Fibroblast of lung (primary cell): ENCODE data around the gene CDYL2.

ENCODE experiments used
- CTCF ChIP-seq, 2 donors: IDR thresholded peaks in 1 of 2; conservative IDR thresholded peaks in 1 of 2; 1 replicate in 1 of 2; 2 replicates in 1 of 2; pipeline ENCODE4 v1.5.1; 2011 to 2012; ENCODE audit warnings: low read length in 2 of 2, control low read depth in 1 of 2, inconsistent platforms in 1 of 2, low read depth in 1 of 2, mild to moderate bottlenecking in 1 of 2
- EZH2 ChIP-seq: IDR thresholded peaks from 2 replicates; pipeline ENCODE4 v1.5.1; 2012; ENCODE audit warnings: low read length, control low read depth, mild to moderate bottlenecking; ENCODE audit errors: missing control alignments

GRCh38 chr16:80683646-80684045, 120.8 kb downstream of the CDYL2 start:
- TF ChIP-seq CTCF (conservative IDR thresholded peaks at IDR 0.05 in 1 of 2, IDR thresholded peaks at IDR 0.05 in 1 of 2; ENCODE audit: low read depth in 1 of 2, low read length in 2 of 2) (no peak), EZH2 (no peak)
